Right atrium auricular region (tissue), 2 donors: ENCODE results near the gene CTSS. TPM values are rescaled to one million over a fixed set of nuclear protein-coding genes. Genes with fewer than 3 reads are reported as not detected.
A peak's percentile ranks its signal among the peaks of the same experiment; 100 is the strongest.

Experiments
- DNase-seq: peaks from one replicate; pipeline ENCODE4 v3.0.0-alpha.2; 2019; ENCODE audit warnings: low spot score
- H3K27ac ChIP-seq, 2 donors: fragments of 200-600 bp; sonication (generic); 1 replicate in 1 of 2; 2 replicates in 1 of 2; pipeline ENCODE4 v1.5.1; 2016 to 2019
- H3K27me3 ChIP-seq, 2 donors: fragments of 200-600 bp; sonication (generic); one replicate each; pipeline versions ENCODE4 v1.5.1 to v1.6.0; 2017 to 2019
- H3K36me3 ChIP-seq: fragments of 200-600 bp; sonication (generic); one replicate; pipeline ENCODE4 v1.5.1; 2016
- H3K4me1 ChIP-seq, 2 donors: fragments of 200-600 bp; sonication (generic); one replicate each; pipeline versions ENCODE4 v1.5.1 to v1.6.0; 2017 to 2019
- H3K4me3 ChIP-seq, 2 donors: fragments of 200-600 bp; sonication (generic); 1 replicate in 1 of 2; 2 replicates in 1 of 2; pipeline ENCODE4 v1.5.1; 2017 to 2019; ENCODE audit warnings: mild to moderate bottlenecking in 1 of 2, moderate library complexity in 1 of 2
- H3K9me3 ChIP-seq, 2 donors: fragments of 200-600 bp; sonication (generic); one replicate each; pipeline ENCODE4 v1.5.1; 2019
- CTCF ChIP-seq, 2 donors: fragments of 200-600 bp; sonication (generic); IDR thresholded peaks; one replicate each; pipeline ENCODE4 v1.5.1; 2019; ENCODE audit warnings: antibody characterized with exemption in 2 of 2
- total RNA-seq, 2 donors: library from RNA; depleted of rRNA; stranded (reverse); fragments of >200 nt; gene quantifications; one replicate each; pipeline ENCODE4 v1.1.0, GENCODE V29; 2016

Gene CTSS
- total RNA-seq, 2 donors from 2014 or later, result 7.3 to 33.2 TPM

- no peaks in the 10 kb centered on the region for H3K27me3 ChIP-seq
- H3K27ac ChIP-seq, result peak within 1 kb of the TSS in 1 of 2 donors; percentile 23
- no peaks in the 10 kb centered on the region for H3K4me1 ChIP-seq
- TF ChIP-seq CTCF (IDR thresholded peaks at IDR 0.05), result no peak
- peak within 1 kb of the TSS in 1 of 2 donors; percentile 31 for H3K4me3 ChIP-seq
- no peak for DNase-seq
- no peaks in the 10 kb centered on the region for H3K9me3 ChIP-seq
- H3K36me3 ChIP-seq, result peaks cover 25% of the 10 kb centered on the region
Measured at GRCh38 chr1:150808121-150808520, 42.5 kb upstream of the CTSS start, which contains the start of gene CTSK. TSS of gene CTSK (minus strand) at chr1:150808260. CDS start at chr1:150806805, 1,455 bp downstream.

DNA sequence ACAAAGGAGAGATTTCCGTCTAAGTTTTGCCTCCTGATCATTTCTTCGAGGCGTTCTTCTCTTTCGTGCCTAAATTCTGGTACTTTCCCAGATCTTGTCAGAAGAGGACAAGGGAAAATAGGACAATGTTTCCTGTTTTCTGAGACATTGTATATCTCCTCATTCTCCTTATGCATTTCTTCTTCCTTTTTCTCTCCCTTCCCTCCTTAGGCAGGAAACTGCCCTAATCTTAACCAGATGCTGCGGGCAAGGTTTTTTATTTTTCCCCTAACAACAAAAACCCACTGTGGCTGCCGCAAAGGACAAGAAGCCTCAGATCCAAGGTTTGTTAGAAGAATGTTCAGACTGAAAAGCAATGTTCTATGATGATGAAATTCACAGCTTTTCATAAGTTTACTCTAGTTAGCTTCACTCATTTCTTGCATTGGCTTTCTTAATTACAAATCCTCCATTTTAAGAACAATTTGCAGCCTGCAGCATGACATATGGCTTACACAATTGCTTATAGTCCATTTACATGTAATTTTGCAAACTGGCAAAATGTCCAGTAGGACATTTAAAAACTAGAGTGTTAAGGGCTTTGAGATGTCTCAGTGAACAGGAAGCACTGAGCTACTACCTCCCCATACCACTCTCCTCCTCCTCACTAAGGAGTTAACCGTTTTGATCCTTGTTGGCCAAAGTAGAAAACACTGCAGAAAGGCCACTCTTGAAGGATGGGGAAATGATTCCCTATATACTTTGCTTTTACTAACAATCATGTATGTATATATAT lies 41.9 kb upstream of the CTSS start:
- no peak for TF ChIP-seq CTCF (IDR thresholded peaks at IDR 0.05)
- Histone ChIP-seq H3K27ac (peak overlapping the region in 1 of 2 donors; percentile 23), H3K4me3 (peak overlapping the region in 1 of 2 donors; percentile 31), H3K9me3 (no peaks in the 10 kb centered on the region), H3K4me1 (no peaks in the 10 kb centered on the region), H3K27me3 (no peaks in the 10 kb centered on the region), H3K36me3 (peaks cover 18% of the 10 kb centered on the region)
- DNase-seq, result no peak

- H3K9me3 ChIP-seq, result no peaks in the 10 kb centered on the region
- H3K27ac ChIP-seq, result no peak overlapping the region
- H3K27me3 ChIP-seq, result no peaks in the 10 kb centered on the region
- TF ChIP-seq CTCF (IDR thresholded peaks at IDR 0.05), result no peak
- DNase-seq, result no peak
- no peak overlapping the region for H3K4me3 ChIP-seq
- peaks cover 3% of the 10 kb centered on the region for H3K36me3 ChIP-seq
- no peaks in the 10 kb centered on the region for H3K4me1 ChIP-seq
Measured at GRCh38 chr1:150805899-150806298, 40.3 kb upstream of the CTSS start.

DNA sequence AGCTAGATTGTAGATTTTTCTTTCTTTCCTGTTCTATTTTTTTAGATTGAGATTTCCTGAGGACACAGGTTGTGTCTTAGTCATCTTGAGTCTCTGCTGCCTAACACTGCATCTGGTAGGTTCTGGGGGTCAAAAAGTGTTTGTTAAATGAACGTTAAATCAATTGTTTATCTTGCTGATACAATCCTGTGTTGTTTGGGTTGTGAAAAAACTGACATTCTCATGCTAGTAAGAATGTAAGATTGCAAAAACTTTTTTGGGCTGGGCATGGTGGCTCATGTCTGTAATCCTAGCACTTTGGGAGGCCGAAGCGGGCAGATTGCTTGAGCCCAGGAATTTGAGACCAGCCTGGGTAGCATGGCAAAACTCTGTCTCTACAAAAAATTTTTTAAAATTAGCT lies 39.1 kb upstream of the CTSS start:
- H3K9me3 ChIP-seq, result no peaks in the 10 kb centered on the region
- no peak for TF ChIP-seq CTCF (IDR thresholded peaks at IDR 0.05)
- no peak overlapping the region for H3K4me3 ChIP-seq
- H3K4me1 ChIP-seq, result no peaks in the 10 kb centered on the region
- no peak for DNase-seq
- H3K27me3 ChIP-seq, result no peaks in the 10 kb centered on the region
- peaks cover 7% of the 10 kb centered on the region for H3K36me3 ChIP-seq
- no peak overlapping the region for H3K27ac ChIP-seq

- Histone ChIP-seq H3K27ac (no peak overlapping the region), H3K27me3 (no peaks in the 10 kb centered on the region), H3K4me1 (no peaks in the 10 kb centered on the region), H3K4me3 (no peak overlapping the region), H3K36me3 (peaks cover 35% of the 10 kb centered on the region), H3K9me3 (no peaks in the 10 kb centered on the region)
- DNase-seq, result no peak
- TF ChIP-seq CTCF (IDR thresholded peaks at IDR 0.05), result no peak
Measured at GRCh38 chr1:150799089-150799488, 33.5 kb upstream of the CTSS start.
